Upper lobe of left lung (tissue), 6 donors: Measurements from ENCODE around the gene TARDBP. TPM values are rescaled to one million over a fixed set of nuclear protein-coding genes. Genes with fewer than 3 reads are reported as not detected.

ENCODE experiments used
- ATAC-seq, 2 donors: fragments of 200-7000 bp; cut with Tn5 transposase; one replicate each; pipeline ENCODE4 v1.9.1; 2022; ENCODE audit warnings: mild to moderate bottlenecking in 2 of 2, moderate library complexity in 2 of 2; ENCODE audit not compliant: low FRiP score in 2 of 2
- DNase-seq, 2 donors: peaks; one replicate each; pipeline ENCODE4 v3.0.0-alpha.2; 2019 to 2020
- H3K27ac ChIP-seq, 4 donors: fragments of 200-600 bp; sonication (generic); one replicate each; pipeline ENCODE4 v1.5.1; 2016 to 2019
- H3K27me3 ChIP-seq, 4 donors: fragments of 200-600 bp; sonication (generic); one replicate each; pipeline ENCODE4 v1.5.1; 2017 to 2019
- H3K36me3 ChIP-seq, 4 donors: fragments of 200-600 bp; sonication (generic); one replicate each; pipeline ENCODE4 v1.5.1; 2016 to 2019
- H3K4me1 ChIP-seq, 4 donors: fragments of 200-600 bp; sonication (generic); one replicate each; pipeline ENCODE4 v1.5.1; 2018 to 2019
- H3K4me3 ChIP-seq, 4 donors: fragments of 200-600 bp; sonication (generic); one replicate each; pipeline ENCODE4 v1.5.1; 2017 to 2019; ENCODE audit warnings: mild to moderate bottlenecking in 2 of 4, moderate library complexity in 1 of 4
- H3K9me3 ChIP-seq, 4 donors: fragments of 200-600 bp; sonication (generic); one replicate each; pipeline ENCODE4 v1.5.1; 2018 to 2019
- EP300 ChIP-seq, 4 donors: sonication (generic); formaldehyde crosslinking; IDR thresholded peaks; one replicate each; pipeline ENCODE4 v1.5.1; 2017; ENCODE audit warnings: antibody characterized with exemption in 4 of 4, control low read depth in 2 of 4
- POLR2A ChIP-seq, 4 donors: fragments of 450-650 bp; IDR thresholded peaks; one replicate each; pipeline ENCODE4 v1.5.1; 2016 to 2017; ENCODE audit warnings: antibody characterized with exemption in 4 of 4, mild to moderate bottlenecking in 2 of 4
- POLR2AphosphoS5 ChIP-seq, 2 donors: sonication (generic); formaldehyde crosslinking; IDR thresholded peaks; one replicate each; pipeline ENCODE4 v1.5.1; 2017; ENCODE audit warnings: antibody characterized with exemption in 2 of 2
- WGBS, 2 donors: methylation state at CpG; one replicate each; pipeline ENCODE4 v1.1.5; 2017 to 2018; 5-methylcytosine and 5-hydroxymethylcytosine counted together
- total RNA-seq, 6 donors: library from RNA; depleted of rRNA in 4 of 6; stranded (reverse); fragments of >200 nt in 4 of 6; gene quantifications; one replicate each; pipeline versions ENCODE4 v1.1.0 to v1.2.1, GENCODE V29; 2016 to 2021
- TF ChIP-seq, protein P1 (sequence below), 6 experiments: fragments of 450-650 bp in 4 of 6; fragments of 200-600 bp in 2 of 6; sonication (generic) in 2 of 6; IDR thresholded peaks; one replicate each; pipeline ENCODE4 v1.5.1; 2016 to 2019; ENCODE audit warnings: antibody characterized with exemption in 6 of 6
- donor health status: DM: no; HTN: no; CAD: no; lungs with moderate emphysema.
- donor health status: DM: no; HTN: yes; CAD: no; lungs with severe emphysema.

Gene TARDBP
- total RNA-seq, 6 donors from 2014 or later: 108 to 388 (median 138) TPM

DNA sequence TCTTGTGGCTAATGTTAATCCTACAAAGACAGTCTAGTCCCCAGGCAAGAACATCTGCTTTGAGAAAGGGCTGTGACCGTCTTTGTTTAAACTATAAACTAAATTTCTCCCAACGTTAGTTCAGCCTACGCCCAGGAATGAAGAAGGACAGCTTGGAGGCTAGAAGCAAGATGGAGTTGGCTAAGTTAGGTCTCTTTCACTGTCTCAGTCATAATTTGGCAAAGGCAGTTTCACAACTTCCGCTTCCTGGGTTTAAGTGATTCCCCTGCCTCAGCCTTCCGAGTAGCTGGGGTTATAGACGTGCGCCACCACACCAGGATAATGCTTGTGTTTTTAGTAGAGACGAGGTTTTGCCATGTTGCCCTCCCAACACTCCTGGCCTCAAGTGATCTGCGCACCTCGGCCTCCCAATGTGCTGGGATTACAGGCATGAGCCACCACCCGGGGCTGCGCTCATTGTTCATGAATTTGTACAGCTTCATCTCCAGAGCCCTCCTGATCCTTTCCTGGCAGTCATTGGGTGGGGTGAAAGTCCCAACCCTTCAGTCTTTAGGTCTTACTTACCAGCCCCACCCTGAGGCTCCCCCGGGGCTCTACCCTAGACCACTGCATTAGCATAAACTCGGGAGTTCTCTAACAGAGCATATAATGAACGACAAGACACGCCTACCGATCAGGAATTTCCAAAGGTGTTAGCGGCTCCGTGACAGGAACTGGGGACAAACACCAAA, 39.5 kb downstream of the TARDBP start:
- no peak for ATAC-seq
- DNase-seq: no peak
- WGBS, 2 donors: 58% methylated on average over 19 of the region's 19 CpGs
- no peak overlapping the region for H3K27ac ChIP-seq
- peaks cover 6 to 30% (median 25%) of the 10 kb centered on the region in 4 donors for H3K36me3 ChIP-seq
- H3K27me3 ChIP-seq: no peaks in the 10 kb centered on the region
- no peak overlapping the region for H3K4me3 ChIP-seq
- peaks cover 0 to 6% (median 0%) of the 10 kb centered on the region in 4 donors for H3K4me1 ChIP-seq
- TF ChIP-seq EP300 (IDR thresholded peaks at IDR 0.05) (no peak), POLR2A (IDR thresholded peaks at IDR 0.05) (no peak), POLR2AphosphoS5 (IDR thresholded peaks at IDR 0.05) (no peak)
- TF ChIP-seq, protein P1, sequence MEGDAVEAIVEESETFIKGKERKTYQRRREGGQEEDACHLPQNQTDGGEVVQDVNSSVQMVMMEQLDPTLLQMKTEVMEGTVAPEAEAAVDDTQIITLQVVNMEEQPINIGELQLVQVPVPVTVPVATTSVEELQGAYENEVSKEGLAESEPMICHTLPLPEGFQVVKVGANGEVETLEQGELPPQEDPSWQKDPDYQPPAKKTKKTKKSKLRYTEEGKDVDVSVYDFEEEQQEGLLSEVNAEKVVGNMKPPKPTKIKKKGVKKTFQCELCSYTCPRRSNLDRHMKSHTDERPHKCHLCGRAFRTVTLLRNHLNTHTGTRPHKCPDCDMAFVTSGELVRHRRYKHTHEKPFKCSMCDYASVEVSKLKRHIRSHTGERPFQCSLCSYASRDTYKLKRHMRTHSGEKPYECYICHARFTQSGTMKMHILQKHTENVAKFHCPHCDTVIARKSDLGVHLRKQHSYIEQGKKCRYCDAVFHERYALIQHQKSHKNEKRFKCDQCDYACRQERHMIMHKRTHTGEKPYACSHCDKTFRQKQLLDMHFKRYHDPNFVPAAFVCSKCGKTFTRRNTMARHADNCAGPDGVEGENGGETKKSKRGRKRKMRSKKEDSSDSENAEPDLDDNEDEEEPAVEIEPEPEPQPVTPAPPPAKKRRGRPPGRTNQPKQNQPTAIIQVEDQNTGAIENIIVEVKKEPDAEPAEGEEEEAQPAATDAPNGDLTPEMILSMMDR (IDR thresholded peaks at IDR 0.05): no peak
- H3K9me3 ChIP-seq: no peaks in the 10 kb centered on the region

DNA sequence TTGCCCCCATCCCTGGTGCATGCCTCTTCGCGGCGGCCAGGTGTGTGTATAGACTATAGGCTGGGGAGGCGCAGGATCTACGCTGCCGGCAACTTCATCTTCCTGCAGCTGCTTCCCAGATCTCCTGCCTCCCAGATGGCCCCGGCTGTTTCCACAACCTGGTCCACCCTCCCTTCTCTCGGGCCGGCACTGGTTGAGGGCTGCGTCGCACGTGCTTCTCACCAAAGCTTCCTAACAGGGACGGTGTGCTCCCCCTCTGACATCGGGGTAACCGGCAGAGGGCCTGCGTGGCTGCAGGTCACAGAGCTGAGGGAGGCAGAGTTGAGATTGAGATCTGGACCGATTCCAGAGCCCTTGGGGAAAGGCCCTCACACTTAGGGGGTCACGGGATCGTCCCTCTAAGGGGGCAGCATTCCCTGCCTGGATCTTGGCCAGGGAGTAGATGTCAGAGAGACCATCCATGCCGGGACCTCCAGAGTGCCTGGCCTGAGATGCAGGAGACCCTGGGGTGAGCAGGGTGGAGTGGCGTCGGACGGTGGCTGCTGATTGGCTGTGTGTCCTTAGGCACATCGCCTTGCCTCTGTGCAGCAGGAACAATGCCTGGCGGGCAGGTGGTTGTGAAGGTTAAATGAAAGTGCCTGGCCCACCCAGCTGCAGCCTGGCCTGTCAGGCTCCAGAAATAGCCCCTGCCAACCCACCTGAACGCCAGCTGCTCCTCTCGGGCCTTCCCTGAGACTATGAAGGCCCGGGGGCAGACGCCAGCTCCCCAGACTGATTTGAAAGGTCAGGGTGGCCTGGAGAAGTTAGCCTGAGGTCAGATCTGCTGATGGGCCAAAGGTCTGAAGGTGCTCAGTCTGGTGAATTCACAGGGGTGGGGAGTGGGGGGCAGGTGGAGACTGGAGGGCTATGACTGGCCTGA, 40.6 kb downstream of the TARDBP start:
- H3K27ac ChIP-seq: no peak overlapping the region
- H3K4me1 ChIP-seq: peaks cover 0 to 6% (median 0%) of the 10 kb centered on the region in 4 donors
- ATAC-seq (no peak), DNase-seq (no peak)
- H3K27me3 ChIP-seq: no peaks in the 10 kb centered on the region
- H3K4me3 ChIP-seq: no peak overlapping the region
- 3 to 35% methylated on average over 11 to 29 of the region's 29 CpGs for WGBS, 2 donors
- no peaks in the 10 kb centered on the region for H3K9me3 ChIP-seq
- no peak for TF ChIP-seq POLR2AphosphoS5 (IDR thresholded peaks at IDR 0.05)
- TF ChIP-seq, protein P1 (IDR thresholded peaks at IDR 0.05): no peak
- TF ChIP-seq POLR2A (IDR thresholded peaks at IDR 0.05): no peak
- no peak for TF ChIP-seq EP300 (IDR thresholded peaks at IDR 0.05)
- H3K36me3 ChIP-seq: peaks cover 6 to 40% (median 31%) of the 10 kb centered on the region in 4 donors

DNA sequence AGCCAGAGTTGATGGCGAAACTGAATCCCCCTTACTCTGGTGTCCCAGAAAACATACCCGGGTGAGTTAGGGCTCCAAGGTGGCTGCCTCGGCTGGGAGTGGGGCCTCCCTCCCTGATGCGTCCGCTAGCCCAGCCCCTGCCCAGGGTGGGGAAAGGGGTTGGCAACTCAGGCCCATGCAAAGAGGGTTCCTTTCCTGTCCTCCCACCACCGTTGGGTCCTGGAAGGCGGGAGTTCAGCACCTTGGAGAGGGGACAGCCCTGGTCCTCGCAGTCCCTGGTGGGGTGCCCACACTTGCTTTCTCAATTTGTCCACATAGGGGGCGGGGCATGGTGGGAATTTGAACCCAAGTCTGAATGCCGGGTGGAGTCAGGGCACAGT, 41.3 kb downstream of the TARDBP start:
- DNase-seq (no peak), ATAC-seq (peak; percentile 29 to 44)
- TF ChIP-seq EP300 (IDR thresholded peaks at IDR 0.05): no peak
- no peak for TF ChIP-seq POLR2AphosphoS5 (IDR thresholded peaks at IDR 0.05)
- TF ChIP-seq, protein P1 (IDR thresholded peaks at IDR 0.05): no peak
- TF ChIP-seq POLR2A (IDR thresholded peaks at IDR 0.05): no peak
- Histone ChIP-seq H3K4me1 (peaks cover 3 to 10% (median 4%) of the 10 kb centered on the region in 4 donors), H3K27ac (no peak overlapping the region), H3K36me3 (peaks cover 6 to 40% (median 31%) of the 10 kb centered on the region in 4 donors), H3K4me3 (no peak overlapping the region), H3K9me3 (no peaks in the 10 kb centered on the region), H3K27me3 (no peaks in the 10 kb centered on the region)
- WGBS, 2 donors: 63 to 67% methylated on average over 2 to 10 of the region's 10 CpGs

DNA sequence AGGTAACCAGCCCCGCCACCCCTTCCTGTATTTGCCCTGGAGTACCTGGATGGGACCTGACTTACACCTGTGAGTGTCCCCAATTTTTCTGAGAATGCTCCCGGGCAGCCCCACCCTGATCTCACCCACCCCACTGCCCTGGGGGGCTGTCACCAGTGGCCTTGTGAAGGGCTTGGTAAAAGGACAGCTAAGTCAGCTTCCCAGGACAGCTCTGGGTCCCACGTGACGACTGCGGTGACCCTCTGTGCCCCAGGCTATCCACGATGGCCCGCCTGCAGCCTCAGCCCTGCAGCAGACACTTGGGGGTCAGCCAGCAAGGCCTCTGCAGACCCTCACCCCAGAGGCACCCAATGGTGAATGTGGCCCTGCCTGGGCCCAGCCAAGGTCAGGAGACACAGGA, 41.7 kb downstream of the TARDBP start:
- Histone ChIP-seq H3K27ac (no peak overlapping the region), H3K4me1 (peaks cover 8 to 15% (median 9%) of the 10 kb centered on the region in 4 donors), H3K9me3 (no peaks in the 10 kb centered on the region), H3K36me3 (peaks cover 6 to 40% (median 31%) of the 10 kb centered on the region in 4 donors), H3K4me3 (no peak overlapping the region), H3K27me3 (no peaks in the 10 kb centered on the region)
- TF ChIP-seq, protein P1 (IDR thresholded peaks at IDR 0.05): no peak
- TF ChIP-seq EP300 (IDR thresholded peaks at IDR 0.05) (no peak), POLR2AphosphoS5 (IDR thresholded peaks at IDR 0.05) (no peak)
- ATAC-seq (no peak), DNase-seq (no peak)
- WGBS, 2 donors: 79% methylated on average over 7 of the region's 7 CpGs; no CpG with 5 or more reads in 1 of the 2 donors
